HepG2 (cell line): ENCODE results near the gene FLOT2. TPM values are rescaled to one million over a fixed set of nuclear protein-coding genes. Genes with fewer than 3 reads are reported as not detected.

Experiments
- HNRNPLL ChIP-seq: fragments of 200-400 bp; formaldehyde crosslinking; IDR thresholded peaks from 2 replicates; pipeline ENCODE4 v1.6.1; 2017; ENCODE audit warnings: mild to moderate bottlenecking, low read depth, low read length; ENCODE audit not compliant: poor library complexity, severe bottlenecking
- MAFK ChIP-seq, 2 experiments: IDR thresholded peaks in 1 of 2; conservative IDR thresholded peaks in 1 of 2; 2 replicates each; pipeline ENCODE4 v1.6.1; 2011; ENCODE audit warnings: improper control_type of control experiment in 2 of 2, low read length in 2 of 2
- NONO ChIP-seq, 2 experiments: fragments of 450-650 bp in 1 of 2; sonication (generic) in 1 of 2; formaldehyde crosslinking in 1 of 2; IDR thresholded peaks in 1 of 2; conservative IDR thresholded peaks in 1 of 2; 2 replicates each; pipeline versions ENCODE4 v1.6.1 to v1.8.0; 2017 to 2022; ENCODE audit warnings: mild to moderate bottlenecking in 1 of 2, missing genetic modification reagents in 1 of 2, moderate library complexity in 1 of 2
- NR2C2 ChIP-seq: sonication (generic); formaldehyde crosslinking; IDR thresholded peaks from 2 replicates; pipeline ENCODE4 v1.4.0; 2020; ENCODE audit warnings: missing genetic modification reagents, mild to moderate bottlenecking, moderate library complexity, borderline replicate concordance
- RXRB ChIP-seq: IDR thresholded peaks from 2 replicates; pipeline ENCODE4 v1.6.1; 2016; ENCODE audit warnings: borderline replicate concordance, missing genetic modification reagents, missing compliant biosample characterization
- ZNF232 ChIP-seq: sonication (generic); formaldehyde crosslinking; IDR thresholded peaks from 2 replicates; pipeline ENCODE4 v1.4.0; 2020; ENCODE audit warnings: missing genetic modification reagents, borderline replicate concordance
- ZNF460 ChIP-seq: sonication (generic); formaldehyde crosslinking; IDR thresholded peaks from 2 replicates; pipeline ENCODE4 v1.5.1; 2020; ENCODE audit warnings: missing genetic modification reagents, mild to moderate bottlenecking, borderline replicate concordance
- ZNF607 ChIP-seq: sonication (generic); formaldehyde crosslinking; IDR thresholded peaks from 2 replicates; pipeline ENCODE4 v1.5.1; 2020; ENCODE audit warnings: missing genetic modification reagents, mild to moderate bottlenecking, borderline replicate concordance
- polyA plus RNA-seq, 8 experiments: library from polyadenylated mRNA; depleted of rRNA in 3 of 8; stranded (reverse) in 7 of 8; unstranded in 1 of 8; fragments of >200 nt; fragmentation: Illumina TruSeq in 4 of 8; extraction: Trizol in 4 of 8; gene quantifications; 2 replicates each; pipeline versions ENCODE4 v1.2.1 to v1.2.3, GENCODE V29; 2011 to 2016; ENCODE audit warnings: low read depth in 4 of 8, missing spikeins in 1 of 8, mixed read lengths in 1 of 8; ENCODE audit not compliant: insufficient read depth in 1 of 8
- total RNA-seq, 5 experiments: library from RNA; depleted of rRNA; stranded (reverse); fragments of >200 nt; fragmentation: Illumina TruSeq; extraction: Trizol; gene quantifications; 2 replicates each; pipeline ENCODE4 v1.2.3, GENCODE V29; 2016; ENCODE audit warnings: low read depth in 1 of 5
- TF ChIP-seq, protein P1 (sequence below): sonication (generic); formaldehyde crosslinking; IDR thresholded peaks from 2 replicates; pipeline ENCODE4 v1.4.0; 2020; ENCODE audit warnings: missing genetic modification reagents, borderline replicate concordance
- TF ChIP-seq, protein P2 (sequence below): sonication (generic); formaldehyde crosslinking; IDR thresholded peaks from 2 replicates; pipeline ENCODE4 v1.4.0; 2020; ENCODE audit warnings: missing genetic modification reagents, borderline replicate concordance
- TF ChIP-seq, protein P3 (sequence below): sonication (generic); formaldehyde crosslinking; IDR thresholded peaks from 2 replicates; pipeline ENCODE4 v1.4.0; 2020; ENCODE audit warnings: missing genetic modification reagents
- TF ChIP-seq, protein P4 (sequence below): sonication (generic); formaldehyde crosslinking; IDR thresholded peaks from 2 replicates; pipeline ENCODE4 v1.4.0; 2020; ENCODE audit warnings: missing genetic modification reagents, borderline replicate concordance

The FLOT2 gene
- total and polyA plus RNA-seq, 2 of the 13 experiments (the other 11 are each of a cell fraction or from before 2014, with no cell fraction given) = 54.3 to 54.5 TPM

DNA sequence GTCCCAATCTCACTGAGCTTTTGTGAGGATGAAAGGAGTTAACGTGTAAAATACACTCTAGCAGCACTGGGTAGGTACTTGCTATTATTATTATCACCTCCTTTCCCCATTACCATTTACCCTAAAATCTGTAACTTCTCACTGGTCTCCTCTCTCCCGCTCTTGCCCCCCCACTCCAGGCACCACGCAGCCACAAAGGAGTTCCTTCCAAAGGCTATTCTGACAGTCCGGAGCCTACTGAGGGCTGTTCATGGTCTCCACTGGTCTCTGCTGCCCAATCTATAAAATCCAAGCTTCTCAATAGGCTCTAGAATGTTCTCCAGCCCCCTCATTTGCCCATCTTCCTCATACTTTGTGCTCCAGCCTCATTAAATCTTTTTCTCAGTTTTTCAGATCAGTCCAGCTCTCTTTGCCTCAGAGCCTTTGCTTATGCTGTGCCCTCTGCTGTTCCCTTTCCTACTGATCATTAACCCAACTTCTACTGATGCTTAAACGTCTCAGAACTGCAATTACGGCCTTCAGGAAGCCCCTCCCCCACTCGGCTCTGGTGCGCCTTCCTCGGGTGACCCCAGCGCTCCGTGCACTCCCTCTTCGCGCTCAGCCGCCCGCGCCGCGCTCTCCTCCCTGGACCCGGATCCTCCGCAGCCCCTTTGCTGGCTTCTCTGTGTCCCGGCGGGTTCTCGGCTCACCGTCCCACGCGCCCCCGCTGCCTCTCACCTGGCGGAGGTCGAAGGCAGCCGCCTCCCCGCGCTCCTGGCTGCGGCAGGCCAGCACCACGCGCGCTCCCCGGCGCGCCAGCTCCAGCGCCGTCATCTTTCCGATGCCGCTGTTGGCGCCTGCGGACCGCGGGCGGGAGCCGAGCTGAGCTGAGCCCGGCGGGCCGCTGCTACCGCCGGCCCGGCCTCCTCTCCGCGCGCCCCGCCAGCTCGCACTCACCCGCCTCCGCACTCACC is 4.6 kb upstream of the FLOT2 start (continued):
- TF ChIP-seq, protein P1, sequence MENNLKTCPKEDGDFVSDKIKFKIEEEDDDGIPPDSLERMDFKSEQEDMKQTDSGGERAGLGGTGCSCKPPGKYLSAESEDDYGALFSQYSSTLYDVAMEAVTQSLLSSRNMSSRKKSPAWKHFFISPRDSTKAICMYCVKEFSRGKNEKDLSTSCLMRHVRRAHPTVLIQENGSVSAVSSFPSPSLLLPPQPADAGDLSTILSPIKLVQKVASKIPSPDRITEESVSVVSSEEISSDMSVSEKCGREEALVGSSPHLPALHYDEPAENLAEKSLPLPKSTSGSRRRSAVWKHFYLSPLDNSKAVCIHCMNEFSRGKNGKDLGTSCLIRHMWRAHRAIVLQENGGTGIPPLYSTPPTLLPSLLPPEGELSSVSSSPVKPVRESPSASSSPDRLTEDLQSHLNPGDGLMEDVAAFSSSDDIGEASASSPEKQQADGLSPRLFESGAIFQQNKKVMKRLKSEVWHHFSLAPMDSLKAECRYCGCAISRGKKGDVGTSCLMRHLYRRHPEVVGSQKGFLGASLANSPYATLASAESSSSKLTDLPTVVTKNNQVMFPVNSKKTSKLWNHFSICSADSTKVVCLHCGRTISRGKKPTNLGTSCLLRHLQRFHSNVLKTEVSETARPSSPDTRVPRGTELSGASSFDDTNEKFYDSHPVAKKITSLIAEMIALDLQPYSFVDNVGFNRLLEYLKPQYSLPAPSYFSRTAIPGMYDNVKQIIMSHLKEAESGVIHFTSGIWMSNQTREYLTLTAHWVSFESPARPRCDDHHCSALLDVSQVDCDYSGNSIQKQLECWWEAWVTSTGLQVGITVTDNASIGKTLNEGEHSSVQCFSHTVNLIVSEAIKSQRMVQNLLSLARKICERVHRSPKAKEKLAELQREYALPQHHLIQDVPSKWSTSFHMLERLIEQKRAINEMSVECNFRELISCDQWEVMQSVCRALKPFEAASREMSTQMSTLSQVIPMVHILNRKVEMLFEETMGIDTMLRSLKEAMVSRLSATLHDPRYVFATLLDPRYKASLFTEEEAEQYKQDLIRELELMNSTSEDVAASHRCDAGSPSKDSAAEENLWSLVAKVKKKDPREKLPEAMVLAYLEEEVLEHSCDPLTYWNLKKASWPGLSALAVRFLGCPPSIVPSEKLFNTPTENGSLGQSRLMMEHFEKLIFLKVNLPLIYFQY (CRISPR knock-in tag) = no peak
- TF ChIP-seq MAFK (conservative IDR thresholded peaks at IDR 0.05 in 1 of 2, IDR thresholded peaks at IDR 0.05 in 1 of 2; ENCODE audit: low read length in 2 of 2) (no peak), HNRNPLL (peak; percentile 78), ZNF460 (CRISPR knock-in tag) (no peak), NR2C2 (no peak), ZNF607 (CRISPR knock-in tag) (0 out of 2 replicates have a peak, but pooled peaks have one; percentile 23), NONO (IDR thresholded peaks at IDR 0.05) (no peak), NONO (CRISPR knock-in tag; conservative IDR thresholded peaks at IDR 0.05) (no peak), ZNF232 (CRISPR knock-in tag) (no peak), RXRB (CRISPR knock-in tag) (peak; percentile 34; the same call in 1 of the 2 replicates)
- TF ChIP-seq, protein P2, sequence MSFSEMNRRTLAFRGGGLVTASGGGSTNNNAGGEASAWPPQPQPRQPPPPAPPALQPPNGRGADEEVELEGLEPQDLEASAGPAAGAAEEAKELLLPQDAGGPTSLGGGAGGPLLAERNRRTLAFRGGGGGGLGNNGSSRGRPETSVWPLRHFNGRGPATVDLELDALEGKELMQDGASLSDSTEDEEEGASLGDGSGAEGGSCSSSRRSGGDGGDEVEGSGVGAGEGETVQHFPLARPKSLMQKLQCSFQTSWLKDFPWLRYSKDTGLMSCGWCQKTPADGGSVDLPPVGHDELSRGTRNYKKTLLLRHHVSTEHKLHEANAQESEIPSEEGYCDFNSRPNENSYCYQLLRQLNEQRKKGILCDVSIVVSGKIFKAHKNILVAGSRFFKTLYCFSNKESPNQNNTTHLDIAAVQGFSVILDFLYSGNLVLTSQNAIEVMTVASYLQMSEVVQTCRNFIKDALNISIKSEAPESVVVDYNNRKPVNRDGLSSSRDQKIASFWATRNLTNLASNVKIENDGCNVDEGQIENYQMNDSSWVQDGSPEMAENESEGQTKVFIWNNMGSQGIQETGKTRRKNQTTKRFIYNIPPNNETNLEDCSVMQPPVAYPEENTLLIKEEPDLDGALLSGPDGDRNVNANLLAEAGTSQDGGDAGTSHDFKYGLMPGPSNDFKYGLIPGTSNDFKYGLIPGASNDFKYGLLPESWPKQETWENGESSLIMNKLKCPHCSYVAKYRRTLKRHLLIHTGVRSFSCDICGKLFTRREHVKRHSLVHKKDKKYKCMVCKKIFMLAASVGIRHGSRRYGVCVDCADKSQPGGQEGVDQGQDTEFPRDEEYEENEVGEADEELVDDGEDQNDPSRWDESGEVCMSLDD (CRISPR knock-in tag) = 0 out of 2 replicates have a peak, but pooled peaks have one; percentile 17
- TF ChIP-seq, protein P3, sequence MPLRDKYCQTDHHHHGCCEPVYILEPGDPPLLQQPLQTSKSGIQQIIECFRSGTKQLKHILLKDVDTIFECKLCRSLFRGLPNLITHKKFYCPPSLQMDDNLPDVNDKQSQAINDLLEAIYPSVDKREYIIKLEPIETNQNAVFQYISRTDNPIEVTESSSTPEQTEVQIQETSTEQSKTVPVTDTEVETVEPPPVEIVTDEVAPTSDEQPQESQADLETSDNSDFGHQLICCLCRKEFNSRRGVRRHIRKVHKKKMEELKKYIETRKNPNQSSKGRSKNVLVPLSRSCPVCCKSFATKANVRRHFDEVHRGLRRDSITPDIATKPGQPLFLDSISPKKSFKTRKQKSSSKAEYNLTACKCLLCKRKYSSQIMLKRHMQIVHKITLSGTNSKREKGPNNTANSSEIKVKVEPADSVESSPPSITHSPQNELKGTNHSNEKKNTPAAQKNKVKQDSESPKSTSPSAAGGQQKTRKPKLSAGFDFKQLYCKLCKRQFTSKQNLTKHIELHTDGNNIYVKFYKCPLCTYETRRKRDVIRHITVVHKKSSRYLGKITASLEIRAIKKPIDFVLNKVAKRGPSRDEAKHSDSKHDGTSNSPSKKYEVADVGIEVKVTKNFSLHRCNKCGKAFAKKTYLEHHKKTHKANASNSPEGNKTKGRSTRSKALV = peak; percentile 87
- TF ChIP-seq, protein P4, sequence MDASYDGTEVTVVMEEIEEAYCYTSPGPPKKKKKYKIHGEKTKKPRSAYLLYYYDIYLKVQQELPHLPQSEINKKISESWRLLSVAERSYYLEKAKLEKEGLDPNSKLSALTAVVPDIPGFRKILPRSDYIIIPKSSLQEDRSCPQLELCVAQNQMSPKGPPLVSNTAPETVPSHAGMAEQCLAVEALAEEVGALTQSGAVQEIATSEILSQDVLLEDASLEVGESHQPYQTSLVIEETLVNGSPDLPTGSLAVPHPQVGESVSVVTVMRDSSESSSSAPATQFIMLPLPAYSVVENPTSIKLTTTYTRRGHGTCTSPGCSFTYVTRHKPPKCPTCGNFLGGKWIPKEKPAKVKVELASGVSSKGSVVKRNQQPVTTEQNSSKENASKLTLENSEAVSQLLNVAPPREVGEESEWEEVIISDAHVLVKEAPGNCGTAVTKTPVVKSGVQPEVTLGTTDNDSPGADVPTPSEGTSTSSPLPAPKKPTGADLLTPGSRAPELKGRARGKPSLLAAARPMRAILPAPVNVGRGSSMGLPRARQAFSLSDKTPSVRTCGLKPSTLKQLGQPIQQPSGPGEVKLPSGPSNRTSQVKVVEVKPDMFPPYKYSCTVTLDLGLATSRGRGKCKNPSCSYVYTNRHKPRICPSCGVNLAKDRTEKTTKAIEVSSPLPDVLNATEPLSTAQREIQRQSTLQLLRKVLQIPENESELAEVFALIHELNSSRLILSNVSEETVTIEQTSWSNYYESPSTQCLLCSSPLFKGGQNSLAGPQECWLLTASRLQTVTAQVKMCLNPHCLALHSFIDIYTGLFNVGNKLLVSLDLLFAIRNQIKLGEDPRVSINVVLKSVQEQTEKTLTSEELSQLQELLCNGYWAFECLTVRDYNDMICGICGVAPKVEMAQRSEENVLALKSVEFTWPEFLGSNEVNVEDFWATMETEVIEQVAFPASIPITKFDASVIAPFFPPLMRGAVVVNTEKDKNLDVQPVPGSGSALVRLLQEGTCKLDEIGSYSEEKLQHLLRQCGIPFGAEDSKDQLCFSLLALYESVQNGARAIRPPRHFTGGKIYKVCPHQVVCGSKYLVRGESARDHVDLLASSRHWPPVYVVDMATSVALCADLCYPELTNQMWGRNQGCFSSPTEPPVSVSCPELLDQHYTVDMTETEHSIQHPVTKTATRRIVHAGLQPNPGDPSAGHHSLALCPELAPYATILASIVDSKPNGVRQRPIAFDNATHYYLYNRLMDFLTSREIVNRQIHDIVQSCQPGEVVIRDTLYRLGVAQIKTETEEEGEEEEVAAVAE = no peak
